ENCODE results near the gene ZHX3.

DNA sequence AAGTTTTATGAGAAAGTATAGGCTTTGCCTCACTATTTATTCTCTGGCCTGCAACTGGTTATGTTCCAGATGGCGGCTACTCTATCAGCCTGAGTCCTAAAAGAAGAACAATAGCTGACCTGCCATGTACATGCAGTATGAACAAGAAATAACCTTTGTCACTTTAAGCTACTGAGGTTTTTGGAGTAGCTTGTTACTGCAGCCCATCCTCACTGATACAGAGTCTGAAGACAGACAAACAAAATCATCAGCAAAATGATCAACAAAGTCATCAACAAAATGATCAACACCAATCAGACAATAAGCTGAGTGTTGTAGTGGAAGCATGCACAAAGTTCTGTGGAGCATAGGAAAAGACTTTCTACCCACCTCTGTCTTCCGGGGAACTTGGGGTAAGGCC, 97.7 kb downstream of the ZHX3 start:
- TF ChIP-seq POLR2A (IDR thresholded peaks at IDR 0.05; ENCODE audit: low read depth, low read length) (no peak), POLR2AphosphoS5 (IDR thresholded peaks at IDR 0.05; ENCODE audit: low read depth, low read length) (no peak), POU2F2 (IDR thresholded peaks at IDR 0.05; ENCODE audit: low read depth, low read length) (no peak), TAF1 (IDR thresholded peaks at IDR 0.05; ENCODE audit: low read depth, low read length) (no peak), SPI1 (IDR thresholded peaks at IDR 0.05; ENCODE audit: low read depth, low read length) (no peak)

Measured in GM12891 (cell line).